Kidney (tissue), 14 donors: Measurements from ENCODE around the gene AKAP13. TPM values are rescaled to one million over a fixed set of nuclear protein-coding genes. Genes with fewer than 3 reads are reported as not detected.
"Not testable (repeated sequence)": the region's sequence is repeated elsewhere in the genome, so short reads cannot be mapped to it uniquely, and the experiment has no call there.

Experiments used
- DNase-seq, 5 donors: peaks; one replicate each; pipeline ENCODE4 v3.0.0-alpha.2; 2013 to 2020
- FAIRE-seq: peaks from 2 replicates; lab custom pipeline; 2012; peaks lifted over from hg19 to GRCh38; lab: Jason Lieb, UNC
- H3K27ac ChIP-seq, 2 donors: one replicate each; pipeline ENCODE4 v1.7.0; 2013; ENCODE audit warnings: low read depth in 2 of 2, low read length in 2 of 2, inconsistent platforms in 1 of 2
- H3K27me3 ChIP-seq: one replicate; pipeline ENCODE4 v1.7.1; 2013; ENCODE audit warnings: low read length, inconsistent platforms; ENCODE audit not compliant: control insufficient read depth, insufficient read depth
- H3K36me3 ChIP-seq, 3 donors: one replicate each; pipeline versions ENCODE4 v1.7.0 to v1.7.1; 2013; ENCODE audit warnings: low read length in 3 of 3, control low read depth in 1 of 3, inconsistent platforms in 1 of 3; ENCODE audit not compliant: insufficient read depth in 3 of 3, control insufficient read depth in 2 of 3
- H3K4me1 ChIP-seq, 3 donors: one replicate each; pipeline versions ENCODE4 v1.7.0 to v1.7.1; 2013; ENCODE audit warnings: low read length in 3 of 3, inconsistent platforms in 1 of 3, low read depth in 1 of 3; ENCODE audit not compliant: control insufficient read depth in 2 of 3, insufficient read depth in 2 of 3
- H3K4me3 ChIP-seq, 3 donors: one replicate each; pipeline versions ENCODE4 v1.7.0 to v1.8.1; 2013; ENCODE audit warnings: low read length in 3 of 3, control low read depth in 1 of 3, inconsistent platforms in 1 of 3
- H3K9ac ChIP-seq, 3 donors: one replicate each; pipeline versions ENCODE4 v1.7.0 to v1.7.1; 2013; ENCODE audit warnings: low read length in 3 of 3, control low read depth in 1 of 3, inconsistent platforms in 1 of 3
- H3K9me3 ChIP-seq, 3 donors: one replicate each; pipeline versions ENCODE4 v1.7.0 to v1.7.1; 2013; ENCODE audit warnings: low read length in 3 of 3, control low read depth in 1 of 3, inconsistent platforms in 1 of 3; ENCODE audit not compliant: control insufficient read depth in 2 of 3, insufficient read depth in 1 of 3
- CTCF ChIP-seq: IDR thresholded peaks from 3 replicates; pipeline ENCODE4 v1.5.1; 2012; ENCODE audit warnings: mild to moderate bottlenecking, moderate library complexity, borderline replicate concordance; ENCODE audit not compliant: insufficient read depth; ENCODE audit errors: extremely low read depth
- intact Hi-C: fragments of 100-400 bp; cut with DNase I; formaldehyde crosslinking; loops from one replicate; pipeline ENCODE4 v1.11.1; 2022
- polyA plus RNA-seq: library from polyadenylated mRNA; stranded (reverse); fragments of 350-450 nt; fragmentation: Illumina TruSeq; extraction: RNeasy Lipid Tissue Mini Kit (QIAGEN cat#74804); gene quantifications from one replicate; pipeline ENCODE4 v1.2.3, GENCODE V29; 2014; ENCODE audit warnings: low read depth, low replicate concordance; ENCODE audit not compliant: insufficient read depth
- total RNA-seq: library from RNA; stranded (reverse); fragmentation: NEBNext Ultra II Directional; extraction: Animal tissue kit (Norgen Biotek cat#: 25700); gene quantifications from one replicate; pipeline ENCODE4 v1.2.1, GENCODE V29; 2021
- donor health status: control.
- donor health status: control.
- donor health status: control.
- donor health status: control.
- donor health status: control.
- donor health status: DM: yes; HTN: yes; CAD: no.
- donor health status: Normal renal cell carcinoma (clear cell type).

Gene AKAP13
- total and polyA plus RNA-seq, 2 donors from 2014 or later: 18.8 to 174 TPM

GRCh38 chr15:85583923-85584390 lies 203.6 kb downstream of the AKAP13 start:
- intact Hi-C loops: no loop called here
- DNase-seq (peak in 2 of 5 donors; percentile 43 to 61), FAIRE-seq (no peak)
- H3K9me3 ChIP-seq: no peaks in the 10 kb centered on the region
- no peak for TF ChIP-seq CTCF
- H3K36me3 ChIP-seq: peaks cover 2 to 9% (median 7%) of the 10 kb centered on the region in 3 donors
- H3K27ac ChIP-seq: peak overlapping the region; percentile 35 to 92
- H3K4me3 ChIP-seq: peak overlapping the region in 2 of 3 donors; percentile 71 to 88
- peaks cover 15 to 46% (median 45%) of the 10 kb centered on the region in 3 donors for H3K4me1 ChIP-seq
- no peak overlapping the region for H3K9ac ChIP-seq
- H3K27me3 ChIP-seq: no peaks in the 10 kb centered on the region

GRCh38 chr15:85584872-85585271 lies 204.5 kb downstream of the AKAP13 start:
- no peak for TF ChIP-seq CTCF
- DNase-seq (no peak), FAIRE-seq (no peak)
- Histone ChIP-seq H3K4me1 (peaks cover 17 to 40% (median 39%) of the 10 kb centered on the region in 3 donors), H3K36me3 (peaks cover 2 to 7% (median 4%) of the 10 kb centered on the region in 3 donors), H3K27ac (no peak overlapping the region), H3K27me3 (no peaks in the 10 kb centered on the region), H3K9me3 (no peaks in the 10 kb centered on the region), H3K4me3 (peak overlapping the region in 1 of 3 donors; percentile 15), H3K9ac (no peak overlapping the region)
- intact Hi-C loops: no loop called here

- H3K27me3 ChIP-seq, DNase-seq, H3K36me3 ChIP-seq, H3K4me3 ChIP-seq, H3K27ac ChIP-seq, H3K9me3 ChIP-seq, H3K9ac ChIP-seq, FAIRE-seq, intact Hi-C loops: not testable (repeated sequence)
- peaks cover 17 to 37% (median 32%) of the 10 kb centered on the region in 3 donors for H3K4me1 ChIP-seq
Observed at GRCh38 chr15:85586196-85586595, 205.8 kb downstream of the AKAP13 start.

GRCh38 chr15:85587707-85588411 lies 207.5 kb downstream of the AKAP13 start:
- H3K4me3 ChIP-seq: no peak overlapping the region
- FAIRE-seq (no peak), DNase-seq (no peak)
- TF ChIP-seq CTCF: no peak
- H3K36me3 ChIP-seq: peaks cover 2 to 3% (median 2%) of the 10 kb centered on the region in 3 donors
- peaks cover 6 to 40% (median 21%) of the 10 kb centered on the region in 3 donors for H3K4me1 ChIP-seq
- no peaks in the 10 kb centered on the region for H3K9me3 ChIP-seq
- H3K27me3 ChIP-seq: no peaks in the 10 kb centered on the region
- intact Hi-C loops: no loop called here
- peak overlapping the region in 1 of 2 donors; percentile 10 for H3K27ac ChIP-seq
- H3K9ac ChIP-seq: no peak overlapping the region
